ENCODE data around the gene SMIM44. TPM values are rescaled to one million over a fixed set of nuclear protein-coding genes. Genes with fewer than 3 reads are reported as not detected.

Gene SMIM44
- total RNA-seq, 1 donor from 2014 or later: not detected

DNA sequence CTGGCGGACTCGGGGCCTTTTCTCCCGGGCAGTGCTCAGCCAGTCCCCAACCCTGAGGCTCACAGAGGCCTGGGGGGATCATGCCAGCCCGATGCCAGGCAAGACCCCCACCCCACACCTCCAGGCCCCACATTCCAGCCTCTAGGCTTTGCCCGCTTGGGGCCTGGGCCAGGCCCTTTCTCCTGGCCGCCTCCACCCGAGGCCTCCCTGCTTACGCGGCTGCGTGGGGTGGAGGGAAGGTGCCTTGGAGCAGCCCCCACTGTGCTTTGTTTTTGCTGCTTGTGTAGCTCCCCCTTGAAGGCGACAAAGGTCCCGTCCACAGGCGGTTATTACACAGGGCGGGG lies 41.3 kb downstream of the SMIM44 start:
- DNase-seq (ENCODE audit: low read depth, low spot score): no peak

DNA sequence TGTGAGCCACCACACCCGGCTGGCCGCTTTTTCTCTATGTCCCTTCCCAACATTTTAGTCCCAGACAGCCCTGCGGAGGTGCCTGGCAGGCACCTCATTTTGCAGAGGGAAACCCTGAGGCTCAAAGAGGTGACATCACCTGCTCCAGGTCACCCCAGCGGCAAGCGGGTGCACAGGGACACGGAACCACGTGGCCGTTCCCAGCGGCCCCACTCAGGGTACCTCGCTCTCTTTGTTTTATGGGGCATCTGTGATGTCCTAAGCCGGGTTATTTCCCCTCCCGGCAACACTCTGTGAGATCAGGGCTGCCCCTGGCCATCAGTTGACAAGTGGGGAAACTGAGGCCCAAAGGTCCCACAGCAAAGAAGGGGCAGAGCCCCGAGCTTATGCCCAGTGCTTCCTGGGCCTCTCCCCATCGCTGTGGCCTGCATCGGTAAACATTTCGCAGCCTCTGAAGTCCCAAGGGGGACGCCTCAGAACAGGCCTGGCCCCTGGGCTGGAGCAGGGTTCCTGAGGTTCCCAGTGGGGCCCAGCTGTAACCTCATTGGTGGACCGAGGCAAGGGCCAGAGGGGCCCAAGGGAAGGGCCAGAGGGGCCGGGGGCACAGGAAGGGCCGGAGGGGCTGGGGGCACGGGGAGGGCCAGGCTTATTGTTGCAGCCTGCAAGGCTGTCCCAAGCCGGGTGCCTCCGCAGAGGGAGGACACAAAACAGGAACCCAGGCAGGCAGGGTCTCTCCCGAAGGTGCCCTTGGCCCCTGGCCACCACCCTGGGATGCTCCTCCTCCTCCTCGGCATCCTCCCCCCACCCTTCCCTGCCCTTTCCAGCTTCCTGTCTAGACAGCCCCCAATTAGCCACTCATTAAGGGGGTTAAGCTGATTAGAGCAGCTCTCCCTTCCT lies 41.9 kb downstream of the SMIM44 start:
- no peak for DNase-seq (ENCODE audit: low read depth, low spot score)

DNA sequence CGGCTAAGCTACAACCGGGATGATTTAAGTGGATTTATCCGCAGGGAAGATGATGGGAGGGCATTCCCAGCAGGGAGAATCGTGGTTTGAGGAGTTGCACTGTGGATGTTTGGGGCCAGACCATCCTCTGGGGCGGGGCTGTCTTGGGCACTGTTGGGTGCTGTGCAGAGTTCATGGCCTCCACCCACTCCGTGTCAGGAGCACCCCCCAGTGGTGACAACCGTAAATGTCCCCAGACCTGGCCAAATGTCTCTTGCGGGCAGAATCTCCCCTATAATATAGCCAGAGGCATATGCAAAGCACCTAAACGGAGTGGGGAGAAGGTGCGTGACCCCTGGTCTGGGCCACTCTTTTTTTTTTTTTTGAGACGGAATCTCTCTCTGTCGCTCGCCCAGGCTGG lies 43.2 kb downstream of the SMIM44 start:
- no peak for DNase-seq (ENCODE audit: low read depth, low spot score)

DNA sequence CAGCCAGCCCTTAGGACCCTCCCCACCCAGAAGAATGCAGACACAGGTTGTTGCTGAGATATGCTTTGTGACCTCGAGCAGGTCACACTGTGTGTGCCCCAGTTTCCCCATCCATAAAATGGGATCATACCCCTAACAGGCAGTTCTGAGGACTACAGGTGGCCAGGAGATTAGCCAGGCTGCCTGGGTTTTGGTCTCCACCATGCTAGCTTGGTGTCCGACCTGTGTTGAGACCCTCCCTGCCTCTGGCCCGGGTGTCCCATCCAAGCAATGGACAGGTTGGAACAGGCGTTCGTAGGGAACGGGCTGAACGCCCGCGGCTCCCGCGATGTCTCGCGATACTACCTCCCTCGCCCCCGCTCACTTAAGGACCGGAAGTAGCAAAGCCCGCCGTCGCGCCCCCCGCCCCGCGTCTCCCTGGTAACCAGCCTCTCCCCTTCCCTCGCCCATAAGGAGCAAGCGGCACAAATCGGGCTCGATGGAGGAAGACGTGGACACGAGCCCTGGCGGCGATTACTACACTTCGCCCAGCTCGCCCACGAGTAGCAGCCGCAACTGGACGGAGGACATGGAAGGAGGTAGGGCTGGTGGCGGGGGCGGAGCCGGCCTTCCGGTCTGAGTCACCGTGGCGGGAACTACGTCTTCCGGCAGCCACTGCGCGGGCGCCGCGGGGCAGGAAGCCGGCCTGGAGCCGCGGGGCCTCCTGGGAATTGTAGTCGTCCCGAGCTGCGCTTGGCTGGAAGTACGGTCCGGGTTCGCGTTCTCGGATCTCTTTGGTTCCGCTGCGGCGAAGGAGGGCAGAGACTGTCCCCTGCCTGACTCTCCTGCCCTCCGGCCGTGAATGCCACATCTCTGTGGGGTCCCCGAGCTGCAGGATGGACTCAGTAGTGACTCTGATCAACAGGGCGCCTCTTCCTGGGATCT lies 48.3 kb downstream of the SMIM44 start:
- peak; percentile 90 for DNase-seq (ENCODE audit: low read depth, low spot score)

DNA sequence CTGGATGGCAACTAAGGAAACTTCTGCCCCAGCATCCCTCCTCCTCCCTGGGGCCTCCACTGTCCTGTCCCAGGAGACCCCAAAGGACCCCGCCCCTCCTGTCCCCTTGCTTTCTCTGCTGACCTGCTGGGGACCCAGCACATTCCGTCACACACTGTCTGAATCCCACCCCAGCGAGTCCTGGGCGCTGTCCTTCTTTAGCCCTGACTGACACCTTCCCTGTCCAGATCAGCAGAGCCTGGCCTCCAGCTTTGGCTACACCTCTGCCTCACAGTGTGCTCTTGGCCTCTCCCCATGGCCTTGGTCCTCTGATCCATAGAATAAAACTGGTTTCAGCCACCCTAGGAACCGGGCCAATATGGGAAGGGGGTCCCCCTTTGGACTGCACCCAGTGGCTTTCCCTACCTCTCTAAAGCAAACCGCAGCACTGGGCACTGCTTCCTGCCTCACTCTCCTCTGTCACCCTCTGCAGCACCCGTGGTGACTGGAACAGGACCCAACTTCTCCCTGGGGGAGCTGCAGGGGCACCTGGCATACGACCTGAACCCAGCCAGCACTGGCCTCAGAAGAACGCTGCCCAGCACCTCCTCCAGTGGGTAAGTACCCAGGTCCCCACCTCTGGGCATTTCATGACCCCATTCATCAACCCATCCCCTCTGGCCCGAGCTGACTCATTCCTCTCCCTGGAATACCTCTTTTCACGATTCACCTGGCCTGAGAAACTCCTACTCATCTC lies 49.3 kb downstream of the SMIM44 start:
- no peak for DNase-seq (ENCODE audit: low read depth, low spot score)

DNA sequence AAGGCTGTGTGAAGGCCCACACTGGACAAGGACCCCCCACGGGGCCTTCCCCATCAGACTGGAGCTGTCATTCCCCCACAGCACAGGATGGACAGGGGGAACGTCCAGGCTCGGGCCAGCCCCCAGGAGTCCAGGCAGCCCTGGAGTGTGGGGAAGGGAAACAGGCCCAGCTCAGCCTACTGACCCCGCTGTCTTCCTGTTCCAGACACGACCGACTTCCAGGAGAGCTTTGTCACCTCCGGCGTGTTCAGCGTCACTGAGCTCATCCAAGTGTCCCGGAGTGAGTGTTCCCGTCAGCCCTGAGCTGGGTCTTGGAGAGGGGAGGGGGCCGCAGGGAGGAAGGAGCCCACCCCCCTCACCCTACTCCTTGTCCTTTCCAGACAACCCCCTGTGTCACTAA lies 49.9 kb downstream of the SMIM44 start:
- DNase-seq (ENCODE audit: low read depth, low spot score): no peak

Other genes with a start within 250 kb of the SMIM44 start
- 31.9 and 35.5 TPM in 2 replicates for gene NFIC, start 116.9 kb downstream of the SMIM44 start, total RNA-seq
- gene SMIM24, start 2.9 kb downstream of the SMIM44 start, total RNA-seq: not detected in 2 replicates
- 15.6 and 22.4 TPM in 2 replicates for gene DOHH, start 17.2 kb upstream of the SMIM44 start, total RNA-seq
- gene FZR1, start 22.9 kb upstream of the SMIM44 start, total RNA-seq: 46.1 and 46.6 TPM in 2 replicates
- not detected in 2 replicates for gene TEKTIP1, start 55.7 kb upstream of the SMIM44 start, total RNA-seq
- gene MFSD12, start 74.1 kb upstream of the SMIM44 start, total RNA-seq: 65.7 and 72.8 TPM in 2 replicates
- 91.2 and 99.7 TPM in 2 replicates for gene HMG20B, start 89.5 kb upstream of the SMIM44 start, total RNA-seq
- 0.18 and 0.53 TPM in 2 replicates for gene GIPC3, start 102.0 kb upstream of the SMIM44 start, total RNA-seq
- gene TBXA2R, start 123.4 kb upstream of the SMIM44 start, total RNA-seq: 0.66 and 0.67 TPM in 2 replicates
- 33.8 and 41.9 TPM in 2 replicates for gene CACTIN, start 143.3 kb upstream of the SMIM44 start, total RNA-seq
- 15.4 and 22.5 TPM in 2 replicates for gene PIP5K1C, start 217.0 kb upstream of the SMIM44 start, total RNA-seq
- gene TJP3, start 224.9 kb upstream of the SMIM44 start, total RNA-seq: not detected in 2 replicates